Fibroblast of lung (primary cell): ENCODE results near the gene ALPP. TPM values are rescaled to one million over a fixed set of nuclear protein-coding genes. Genes with fewer than 3 reads are reported as not detected.

Experiments used
- DNase-seq, 2 donors: peaks; one replicate each; pipeline versions ENCODE4 v3.0.0 to v3.0.0-alpha.2; 2010; ENCODE audit warnings: low read depth in 2 of 2
- H2AFZ ChIP-seq: 2 replicates; pipeline ENCODE4 v1.5.1; 2012; ENCODE audit warnings: low read length, control low read depth, inconsistent platforms
- H3K27ac ChIP-seq: 2 replicates; pipeline ENCODE4 v1.5.1; 2011; ENCODE audit warnings: low read length, control low read depth; ENCODE audit not compliant: insufficient read depth
- H3K27me3 ChIP-seq: 2 replicates; pipeline ENCODE4 v1.5.1; 2011; ENCODE audit warnings: mild to moderate bottlenecking, low read length; ENCODE audit not compliant: control insufficient read depth, insufficient read depth
- H3K36me3 ChIP-seq: 2 replicates; pipeline ENCODE4 v1.5.1; 2011; ENCODE audit warnings: low read length; ENCODE audit not compliant: control insufficient read depth, insufficient read depth
- H3K4me1 ChIP-seq: 2 replicates; pipeline ENCODE4 v1.5.1; 2011; ENCODE audit warnings: low read length; ENCODE audit not compliant: control insufficient read depth, insufficient read depth; ENCODE audit errors: extremely low read depth
- H3K4me2 ChIP-seq: 2 replicates; pipeline ENCODE4 v1.5.1; 2011; ENCODE audit warnings: low read length, control low read depth; ENCODE audit not compliant: insufficient read depth; ENCODE audit errors: extremely low read depth
- H3K4me3 ChIP-seq, 4 experiments: fragments of 200-600 bp in 1 of 4; sonication (generic) in 1 of 4; replicated peaks in 1 of 4; 2 replicates each; pipeline ENCODE4 v1.5.1; 2011 to 2016; ENCODE audit warnings: low read length in 4 of 4, low read depth in 3 of 4, mild to moderate bottlenecking in 3 of 4, control low read depth in 2 of 4, inconsistent platforms in 1 of 4, mixed read lengths in 1 of 4; ENCODE audit not compliant: insufficient read depth in 1 of 4; ENCODE audit errors: control extremely low read depth in 1 of 4
- H3K79me2 ChIP-seq: 2 replicates; pipeline ENCODE4 v1.5.1; 2012; ENCODE audit warnings: mild to moderate bottlenecking, low read length, inconsistent platforms; ENCODE audit not compliant: control insufficient read depth, insufficient read depth
- H3K9ac ChIP-seq: 2 replicates; pipeline ENCODE4 v1.5.1; 2011; ENCODE audit warnings: mild to moderate bottlenecking, low read length, control low read depth; ENCODE audit not compliant: insufficient read depth
- H3K9me3 ChIP-seq: 2 replicates; pipeline ENCODE4 v1.5.1; 2012; ENCODE audit warnings: low read depth, low read length; ENCODE audit not compliant: control insufficient read depth, insufficient read depth
- H4K20me1 ChIP-seq: 2 replicates; pipeline ENCODE4 v1.5.1; 2011; ENCODE audit warnings: low read length; ENCODE audit not compliant: control insufficient read depth, insufficient read depth; ENCODE audit errors: extremely low read depth
- CTCF ChIP-seq, 2 donors: IDR thresholded peaks in 1 of 2; conservative IDR thresholded peaks in 1 of 2; 1 replicate in 1 of 2; 2 replicates in 1 of 2; pipeline ENCODE4 v1.5.1; 2011 to 2012; ENCODE audit warnings: low read length in 2 of 2, control low read depth in 1 of 2, inconsistent platforms in 1 of 2, low read depth in 1 of 2, mild to moderate bottlenecking in 1 of 2
- EZH2 ChIP-seq: IDR thresholded peaks from 2 replicates; pipeline ENCODE4 v1.5.1; 2012; ENCODE audit warnings: low read length, control low read depth, mild to moderate bottlenecking; ENCODE audit errors: missing control alignments
- polyA plus RNA-seq, 2 donors: library from polyadenylated mRNA; depleted of rRNA in 1 of 2; stranded (reverse) in 1 of 2; unstranded in 1 of 2; fragments of >200 nt; gene quantifications; 2 replicates each; pipeline ENCODE4 v1.2.1, GENCODE V29; 2011 to 2012; ENCODE audit warnings: missing spikeins in 1 of 2
- total RNA-seq: library from RNA; depleted of rRNA; stranded (reverse); fragments of >200 nt; gene quantifications from 2 replicates; pipeline ENCODE4 v1.2.1, GENCODE V29; 2014

The ALPP gene
- total and polyA plus RNA-seq, 2 donors (not counting 1 experiment from before 2014, with no cell fraction given) = not detected

GRCh38 chr2:232345251-232345650 lies 33.3 kb upstream of the ALPP start:
- Histone ChIP-seq H3K9ac (no peak overlapping the region), H3K79me2 (no peaks in the 10 kb centered on the region), H3K4me1 (no peaks in the 10 kb centered on the region), H3K4me3 (no peak overlapping the region), H3K36me3 (no peaks in the 10 kb centered on the region), H2AFZ (no peak overlapping the region), H3K27ac (no peak overlapping the region), H3K4me2 (no peak overlapping the region), H4K20me1 (no peaks in the 10 kb centered on the region), H3K9me3 (no peaks in the 10 kb centered on the region), H3K27me3 (no peaks in the 10 kb centered on the region)
- no peak for DNase-seq
- no peak for TF ChIP-seq EZH2
- TF ChIP-seq CTCF (conservative IDR thresholded peaks at IDR 0.05 in 1 of 2, IDR thresholded peaks at IDR 0.05 in 1 of 2; ENCODE audit: low read depth in 1 of 2, low read length in 2 of 2) = no peak

- Histone ChIP-seq H3K27ac (no peak overlapping the region), H3K36me3 (no peaks in the 10 kb centered on the region), H3K4me2 (no peak overlapping the region), H3K9me3 (no peaks in the 10 kb centered on the region), H3K4me1 (no peaks in the 10 kb centered on the region), H2AFZ (no peak overlapping the region), H3K4me3 (no peak overlapping the region), H3K9ac (no peak overlapping the region), H4K20me1 (no peaks in the 10 kb centered on the region), H3K27me3 (peaks cover 15% of the 10 kb centered on the region), H3K79me2 (no peaks in the 10 kb centered on the region)
- no peak for TF ChIP-seq EZH2
- TF ChIP-seq CTCF (conservative IDR thresholded peaks at IDR 0.05 in 1 of 2, IDR thresholded peaks at IDR 0.05 in 1 of 2; ENCODE audit: low read depth in 1 of 2, low read length in 2 of 2) = no peak
- no peak for DNase-seq
These were observed 31.2 kb upstream of the ALPP start for GRCh38 chr2:232347369-232347768.

- Histone ChIP-seq H4K20me1 (no peaks in the 10 kb centered on the region), H2AFZ (no peak overlapping the region), H3K36me3 (no peaks in the 10 kb centered on the region), H3K4me1 (no peaks in the 10 kb centered on the region), H3K4me2 (no peak overlapping the region), H3K27me3 (peaks cover 20% of the 10 kb centered on the region), H3K9me3 (no peaks in the 10 kb centered on the region), H3K79me2 (no peaks in the 10 kb centered on the region), H3K9ac (no peak overlapping the region), H3K27ac (no peak overlapping the region), H3K4me3 (no peak overlapping the region)
- TF ChIP-seq EZH2 = no peak
- no peak for TF ChIP-seq CTCF (conservative IDR thresholded peaks at IDR 0.05 in 1 of 2, IDR thresholded peaks at IDR 0.05 in 1 of 2; ENCODE audit: low read depth in 1 of 2, low read length in 2 of 2)
- no peak for DNase-seq
These were observed 29.6 kb upstream of the ALPP start for GRCh38 chr2:232348936-232349335.
